Hippocampal formation (tissue), 2 donors: ENCODE measurements around the gene B9D2.
"Not testable (repeated sequence)": the region's sequence is repeated elsewhere in the genome, so short reads cannot be mapped to it uniquely, and the experiment has no call there.

Experiments used
- DNase-seq, 2 donors: peaks; one replicate each; lab custom pipeline; 2025; lab: John Stamatoyannopoulos, UW

The B9D2 gene

GRCh38 chr19:41363753-41364523 is at the start of gene B9D2:
TSS of gene B9D2 (minus strand) at chr19:41364149. CDS start at chr19:41363519, 630 bp downstream.
- DNase-seq: peak; percentile 96 to 97

- DNase-seq: no peak
These were observed 49.0 kb upstream of the B9D2 start for GRCh38 chr19:41412953-41413352.

GRCh38 chr19:41411968-41412265 is 48.0 kb upstream of the B9D2 start:
- peak; percentile 49 to 59 for DNase-seq

- DNase-seq: no peak
These were observed 47.4 kb upstream of the B9D2 start for GRCh38 chr19:41411100-41411967.

GRCh38 chr19:41410336-41411054 is 46.5 kb upstream of the B9D2 start:
- DNase-seq: no peak

GRCh38 chr19:41409288-41409687 is 45.3 kb upstream of the B9D2 start:
- DNase-seq: no peak

- not testable (repeated sequence) for DNase-seq
These were observed 44.9 kb upstream of the B9D2 start for GRCh38 chr19:41408846-41409245.

GRCh38 chr19:41408256-41408655 is 44.3 kb upstream of the B9D2 start:
- DNase-seq: no peak

GRCh38 chr19:41407271-41407670 is 43.3 kb upstream of the B9D2 start:
- DNase-seq: no peak

- DNase-seq: no peak
These were observed 41.8 kb upstream of the B9D2 start for GRCh38 chr19:41405776-41406175.

GRCh38 chr19:41403181-41403970 is 39.4 kb upstream of the B9D2 start:
- DNase-seq: no peak

GRCh38 chr19:41402010-41402409 is 38.1 kb upstream of the B9D2 start:
- DNase-seq: no peak

GRCh38 chr19:41401483-41401882 is 37.5 kb upstream of the B9D2 start:
- no peak for DNase-seq

GRCh38 chr19:41399525-41399924 is 35.6 kb upstream of the B9D2 start:
- no peak for DNase-seq

GRCh38 chr19:41399091-41399490 is 35.1 kb upstream of the B9D2 start:
- DNase-seq: no peak

GRCh38 chr19:41398598-41398997 is 34.6 kb upstream of the B9D2 start:
- DNase-seq: no peak

- no peak for DNase-seq
These were observed 34.1 kb upstream of the B9D2 start for GRCh38 chr19:41398050-41398418.

GRCh38 chr19:41397086-41398049 is 33.4 kb upstream of the B9D2 start, which contains the start of the genes BCKDHA and EXOSC5:
TSS of gene BCKDHA (plus strand) at chr19:41397818. CDS start at chr19:41397828, 10 bp downstream.
TSS of gene EXOSC5 (minus strand) at chr19:41397359. CDS start at chr19:41397328, 31 bp downstream.
- DNase-seq: peak; percentile 98 to 99

GRCh38 chr19:41395355-41395754 is 31.4 kb upstream of the B9D2 start:
- DNase-seq: no peak

- no peak for DNase-seq
These were observed 28.8 kb upstream of the B9D2 start for GRCh38 chr19:41392775-41393174.
